Measurements from ENCODE around the gene NAA50. TPM values are rescaled to one million over a fixed set of nuclear protein-coding genes. Genes with fewer than 3 reads are reported as not detected.

The NAA50 gene
- 70.6 TPM for total RNA-seq

DNA sequence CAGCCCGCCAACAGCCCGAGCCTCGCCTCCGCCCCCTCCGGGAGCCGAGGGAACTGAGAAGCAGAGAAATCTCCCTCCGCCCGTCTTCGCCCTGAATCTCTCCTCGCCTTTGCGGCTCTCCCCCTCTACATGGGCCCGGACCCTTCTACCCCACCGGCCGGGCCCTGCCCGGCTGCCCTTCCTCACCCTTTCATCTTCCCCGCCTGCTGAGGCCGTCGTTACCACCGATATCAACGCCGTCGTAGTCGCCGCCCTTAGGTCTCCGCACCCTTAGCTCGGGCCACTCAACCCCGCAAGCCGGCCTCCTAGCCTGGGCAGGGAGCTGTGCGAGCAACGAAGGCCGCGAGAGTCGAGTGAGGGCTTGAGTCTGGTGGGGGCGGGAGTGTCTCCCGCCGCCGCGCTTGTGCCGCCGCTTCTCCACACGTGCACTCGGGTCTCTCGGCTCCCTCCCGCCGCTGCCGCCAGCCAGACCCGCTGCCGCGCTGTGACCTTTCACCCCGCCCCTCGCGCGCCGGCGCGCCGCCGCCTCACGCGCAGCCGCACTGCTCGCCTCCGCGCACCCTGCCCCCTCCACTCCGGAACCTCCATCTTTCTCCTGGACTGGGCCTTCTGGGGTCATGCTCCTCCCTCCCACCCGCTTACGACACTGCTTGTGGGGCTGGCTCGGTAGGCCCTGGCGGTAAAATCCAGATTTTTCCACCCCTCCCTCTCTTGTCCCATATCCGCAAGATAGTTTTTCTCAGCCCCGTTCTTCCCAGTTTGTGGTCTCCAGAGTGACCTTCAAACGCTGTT, at the start of gene NAA50:
NAA50 (minus strand) TSS at position 494 of the 792 bp plus-strand sequence; CDS start at position 194, 300 bp downstream.
- peak; percentile 98 for DNase-seq

- no peak for DNase-seq
These were observed 49.6 kb upstream of the NAA50 start for GRCh38 chr3:113795693-113796092.

GRCh38 chr3:113794526-113794925, 48.5 kb upstream of the NAA50 start:
- no peak for DNase-seq

- no peak for DNase-seq
These were observed 45.3 kb upstream of the NAA50 start for GRCh38 chr3:113791381-113791780.

- DNase-seq, result no peak
These were observed 37.9 kb upstream of the NAA50 start for GRCh38 chr3:113783980-113784379.

GRCh38 chr3:113783463-113783862, 37.4 kb upstream of the NAA50 start:
- peak; percentile 83 for DNase-seq

DNA sequence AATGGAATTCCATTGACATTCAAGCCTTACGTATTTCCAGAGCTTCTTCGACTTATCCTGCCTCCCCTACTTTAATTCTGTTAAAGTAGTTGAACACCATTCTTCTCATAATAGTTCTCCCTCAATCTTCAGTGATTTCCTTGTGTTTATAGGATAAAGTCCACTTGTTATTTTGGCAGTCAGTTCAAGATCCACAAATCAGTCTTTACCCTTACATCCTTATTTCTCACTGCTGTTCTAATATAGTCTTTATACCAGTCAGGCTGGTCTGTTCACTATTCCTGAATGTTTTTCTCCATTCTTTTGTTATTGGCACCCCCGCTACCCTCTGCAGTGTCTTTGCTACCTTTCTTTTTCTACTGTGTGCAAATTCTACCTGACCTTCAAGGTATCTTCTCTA, 30.5 kb upstream of the NAA50 start:
- no peak for DNase-seq

GRCh38 chr3:113775516-113775915, 29.5 kb upstream of the NAA50 start:
- no peak for DNase-seq

DNA sequence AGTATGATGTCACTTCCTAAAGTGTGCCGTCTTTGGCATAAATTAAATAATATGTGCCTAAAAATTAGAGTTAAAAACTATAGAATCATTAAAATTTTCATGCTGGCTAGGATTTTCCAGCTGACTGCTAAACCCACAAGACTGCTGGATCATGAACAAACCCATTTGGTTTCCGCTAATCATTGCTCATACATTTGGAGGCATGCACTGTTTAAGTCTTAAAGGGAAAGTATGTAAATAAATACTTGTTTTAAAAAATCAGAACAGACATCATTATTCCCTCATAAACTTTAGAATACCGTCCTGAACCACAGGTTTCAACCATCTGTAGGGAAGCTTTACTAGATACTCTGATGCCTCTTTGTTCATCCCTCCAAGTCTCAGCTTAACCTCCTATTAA, 27.3 kb upstream of the NAA50 start:
- DNase-seq, result peak; percentile 22

GRCh38 chr3:113771993-113772392, 25.9 kb upstream of the NAA50 start:
- DNase-seq, result no peak

- DNase-seq, result no peak
These were observed 23.5 kb upstream of the NAA50 start for GRCh38 chr3:113769551-113769950.

DNA sequence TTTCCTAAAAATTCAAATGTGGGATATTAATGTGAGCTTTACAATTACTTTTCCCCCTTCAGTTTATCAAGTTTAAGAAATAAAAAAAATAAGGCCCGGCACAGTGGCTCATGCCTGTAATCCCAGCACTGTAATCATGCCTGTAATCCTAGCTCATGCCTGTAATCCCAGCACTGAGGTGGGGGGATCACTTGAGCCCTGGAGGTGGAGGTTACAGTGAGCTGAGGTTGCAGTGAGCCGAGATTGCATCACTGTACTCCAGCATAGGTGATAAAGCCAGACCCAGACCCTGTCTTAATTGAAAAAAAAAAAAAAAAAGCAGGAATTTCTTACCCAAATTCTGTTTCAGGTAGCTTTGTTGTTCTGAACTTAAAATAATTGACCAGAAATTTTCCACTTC, 18.6 kb upstream of the NAA50 start:
- DNase-seq, result no peak

DNA sequence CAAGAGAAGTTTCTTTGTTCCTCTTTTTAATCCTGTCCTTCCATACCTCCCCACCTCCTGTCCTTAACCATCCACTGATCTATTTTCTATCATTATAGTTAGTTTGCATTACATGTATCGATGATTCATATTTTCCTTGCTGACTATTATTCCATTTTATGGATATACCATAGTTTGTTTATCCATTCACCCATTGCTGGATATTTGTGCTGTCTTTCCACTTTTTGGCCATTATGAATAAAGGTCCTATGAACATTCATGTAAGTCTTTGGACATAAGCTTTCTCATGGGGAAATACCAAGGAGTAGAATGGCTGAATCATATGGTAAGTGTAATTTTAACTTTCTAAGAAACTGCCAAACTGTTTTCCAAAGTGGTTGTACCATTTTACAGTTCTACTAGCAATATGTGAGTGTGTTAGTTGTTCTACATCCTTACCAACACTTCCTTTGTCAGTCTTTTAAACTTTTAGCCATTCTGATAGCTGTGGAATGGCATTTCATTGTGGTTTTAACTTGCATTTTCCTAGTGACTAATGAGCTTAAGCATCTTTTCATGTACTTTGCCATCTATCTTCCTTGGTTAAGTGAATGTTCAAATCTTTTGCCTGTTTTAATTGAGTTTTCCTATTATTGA, 12.5 kb upstream of the NAA50 start:
- DNase-seq, result no peak

GRCh38 chr3:113754494-113755159, 8.6 kb upstream of the NAA50 start:
- no peak for DNase-seq

DNA sequence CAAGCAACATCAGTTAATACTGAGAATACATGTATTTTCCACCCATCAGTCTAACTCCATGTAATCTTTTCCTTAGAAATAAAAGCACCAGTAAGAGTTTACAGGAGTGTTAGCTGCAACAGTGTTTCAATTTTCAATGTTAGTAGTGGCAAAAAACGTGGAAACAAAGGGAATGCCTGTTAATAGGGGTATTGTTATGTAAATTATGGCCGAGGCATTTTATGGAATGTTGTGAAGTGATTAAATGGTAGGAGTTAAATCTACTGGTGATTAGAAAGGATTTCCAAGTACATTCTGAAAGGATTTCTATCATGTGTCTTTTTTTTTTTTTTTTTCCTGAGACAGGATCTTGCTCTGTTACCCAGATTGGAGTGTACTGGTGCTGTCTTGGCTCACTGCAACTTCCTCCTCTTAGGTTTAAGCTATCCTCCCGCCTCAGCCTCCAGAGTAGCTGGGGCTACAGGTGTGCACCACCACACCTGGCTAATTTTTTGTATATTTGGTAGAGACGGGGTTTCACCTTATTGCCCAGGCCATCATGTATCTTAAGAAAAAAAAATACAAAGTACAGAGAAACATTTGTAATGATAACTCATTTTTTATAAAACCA, 7.4 kb upstream of the NAA50 start:
- DNase-seq, result no peak

GRCh38 chr3:113751141-113751540, 5.1 kb upstream of the NAA50 start:
- DNase-seq, result no peak

GRCh38 chr3:113747283-113748046, 1.4 kb upstream of the NAA50 start:
- DNase-seq, result no peak

DNA sequence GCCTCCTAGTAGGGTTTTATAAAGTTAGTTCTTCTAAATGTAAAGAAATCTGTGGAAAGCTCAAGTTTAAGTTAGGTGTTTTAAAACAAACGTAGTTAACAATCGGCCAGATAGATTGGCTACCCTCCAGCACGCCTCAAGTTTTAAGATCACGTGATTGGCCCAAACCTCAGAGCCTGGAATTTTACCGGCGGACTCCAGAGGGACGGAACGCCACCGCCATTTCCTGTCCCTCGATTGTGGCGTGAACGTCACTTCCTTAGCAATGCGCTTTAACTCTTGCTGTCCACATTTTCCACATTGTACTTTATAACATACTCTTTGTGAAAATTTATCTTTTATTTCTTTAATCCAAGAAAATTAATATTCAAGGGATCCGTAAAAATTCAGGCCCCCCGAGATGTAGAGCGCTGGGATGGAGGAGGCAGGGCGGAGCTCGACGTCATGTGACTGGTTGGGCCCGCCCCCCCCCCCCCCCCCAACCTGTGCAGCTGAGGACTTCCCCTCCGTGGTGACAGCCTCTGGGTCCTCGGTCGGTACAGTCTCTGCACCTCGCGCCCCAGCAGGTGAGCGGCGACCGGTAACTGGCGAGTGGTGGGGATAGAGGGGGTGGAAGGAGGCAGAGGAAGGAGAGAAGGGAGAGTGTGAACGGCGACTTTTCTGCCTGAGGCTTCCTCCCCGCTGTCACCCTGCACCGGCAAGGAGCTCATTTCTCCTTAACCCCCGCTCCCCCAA, 666 bp upstream of the NAA50 start, which contains the start of gene ATP6V1A:
ATP6V1A (plus strand) TSS at position 488 of the 735 bp plus-strand sequence. CDS start 31,719 bp downstream, outside the sequence.
- peak; percentile 98 for DNase-seq

DNA sequence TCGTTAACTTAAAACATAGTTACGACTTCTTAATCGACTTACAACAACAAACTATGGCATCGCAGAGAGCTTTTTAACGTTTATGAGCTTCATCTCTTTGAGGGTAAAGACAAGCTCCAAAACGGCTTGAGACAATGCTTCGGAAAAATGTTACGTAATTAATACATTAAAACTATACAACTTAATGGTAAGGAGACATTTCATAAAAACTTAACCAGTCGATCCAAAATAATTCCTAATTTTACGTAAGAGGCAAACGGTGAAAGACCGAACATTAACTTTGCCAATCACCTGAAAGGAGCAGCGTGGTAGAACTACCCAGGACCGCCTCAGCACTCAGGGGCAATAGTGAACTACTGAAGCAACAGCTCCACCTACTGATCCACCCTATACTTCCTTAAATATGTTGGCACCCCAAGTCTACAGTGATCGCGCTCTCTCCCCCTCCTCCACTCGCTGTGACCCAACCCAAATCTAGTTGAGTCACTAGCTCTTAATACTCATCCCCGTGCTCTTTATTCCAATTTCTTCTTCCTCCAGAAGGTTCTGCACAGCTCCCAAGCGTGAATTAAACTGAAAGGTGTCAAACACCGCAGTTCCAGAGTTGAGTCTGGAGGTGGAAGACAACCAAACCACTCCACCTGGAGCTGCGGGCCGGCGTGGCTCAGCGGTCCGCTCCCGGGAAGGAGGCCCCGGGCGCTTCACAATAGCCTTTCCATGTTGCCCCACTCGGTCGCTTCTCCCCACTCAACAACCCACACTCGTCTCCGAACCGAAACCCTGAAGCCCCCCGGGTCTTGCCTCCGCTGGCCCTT, 901 bp downstream of the NAA50 start:
- DNase-seq, result peak; percentile 82

GRCh38 chr3:113743006-113743630, 2.9 kb downstream of the NAA50 start:
- DNase-seq, result no peak
